Stimulated activated CD8-positive, alpha-beta memory T cell treated with anti-CD3 and anti-CD28 coated beads, Interleukin-7, amount 100 ng/mL, for 1 hour (primary cell): ENCODE measurements around the gene TUBE1.
"Not testable (repeated sequence)": the region's sequence is repeated elsewhere in the genome, so short reads cannot be mapped to it uniquely, and the experiment has no call there.

Source experiments
- DNase-seq, 2 donors: peaks; one replicate each; pipeline ENCODE4 v3.0.0-alpha.2; 2020; ENCODE audit warnings: low read depth in 2 of 2

Gene TUBE1

GRCh38 chr6:112087136-112087911 is at the start of gene TUBE1, which contains the start of gene FAM229B:
TUBE1 (minus strand) TSS chr6:112087482; CDS start chr6:112087434, 48 bp downstream.
FAM229B (plus strand) TSS chr6:112087591; CDS start chr6:112099284, 11,693 bp downstream.
- peak; percentile 72 for DNase-seq

GRCh38 chr6:112130878-112131277 is 43.6 kb upstream of the TUBE1 start:
- no peak for DNase-seq

DNA sequence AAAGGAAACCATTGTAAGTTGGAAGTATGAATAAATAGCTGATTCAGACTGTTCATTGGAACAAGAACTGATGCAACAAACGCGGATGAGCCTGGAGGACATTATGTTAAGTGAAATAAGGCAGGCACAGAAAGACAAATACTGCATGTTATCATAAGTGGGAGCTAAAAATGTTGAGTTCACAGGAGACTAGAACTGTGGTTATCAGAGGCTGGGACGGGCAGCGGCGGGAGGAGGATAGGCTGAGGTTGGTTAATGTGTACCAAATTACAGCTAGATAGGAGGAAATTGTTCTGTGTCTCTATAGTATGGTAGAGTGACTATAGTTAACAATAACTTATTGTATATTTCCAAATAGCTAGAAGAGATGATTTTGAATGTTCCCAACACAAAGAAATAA is 40.9 kb upstream of the TUBE1 start:
- no peak for DNase-seq

DNA sequence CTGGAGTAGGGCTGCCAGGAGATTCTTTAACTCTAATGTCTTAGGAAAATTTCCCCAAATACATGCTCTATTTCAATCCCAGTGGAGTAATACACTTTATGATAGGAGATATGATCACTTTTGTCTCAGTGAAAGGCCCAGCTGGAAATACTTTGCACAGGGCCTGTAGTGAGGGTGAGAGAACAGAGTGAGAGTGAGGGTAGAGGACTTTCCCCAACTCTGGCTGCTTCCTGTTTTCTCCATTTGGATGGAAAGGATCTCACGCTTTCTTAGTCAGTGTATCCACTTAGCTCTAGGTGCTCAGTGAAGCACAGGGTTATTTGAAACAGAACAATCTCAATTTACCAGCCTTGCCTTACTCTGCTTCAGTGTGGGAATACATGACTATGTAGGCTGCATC is 36.7 kb upstream of the TUBE1 start:
- no peak for DNase-seq

GRCh38 chr6:112122756-112123155 is 35.5 kb upstream of the TUBE1 start:
- no peak for DNase-seq

- no peak for DNase-seq
Observed at GRCh38 chr6:112118034-112118433, 30.8 kb upstream of the TUBE1 start.

- DNase-seq, result no peak
Observed at GRCh38 chr6:112117554-112117953, 30.3 kb upstream of the TUBE1 start.

DNA sequence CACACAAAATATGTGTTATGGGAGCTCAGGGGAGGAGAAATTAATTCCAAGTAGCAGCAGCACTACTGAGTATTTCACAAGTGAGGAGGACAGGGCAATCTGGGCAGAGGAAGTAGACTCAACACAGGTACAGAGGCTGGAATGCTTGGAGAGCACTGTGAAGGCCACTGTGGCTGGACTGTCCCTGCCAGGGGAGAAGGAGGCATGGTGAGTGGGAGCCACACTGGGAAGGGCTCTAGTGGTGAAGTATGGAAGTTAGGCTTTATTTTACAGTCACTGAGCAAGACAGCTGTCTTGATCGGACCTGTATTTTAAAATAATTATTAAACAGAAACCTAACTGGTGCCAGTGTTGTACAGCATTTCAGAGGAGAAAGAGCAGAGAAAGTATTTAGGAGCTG is 28.9 kb upstream of the TUBE1 start:
- DNase-seq, result no peak

DNA sequence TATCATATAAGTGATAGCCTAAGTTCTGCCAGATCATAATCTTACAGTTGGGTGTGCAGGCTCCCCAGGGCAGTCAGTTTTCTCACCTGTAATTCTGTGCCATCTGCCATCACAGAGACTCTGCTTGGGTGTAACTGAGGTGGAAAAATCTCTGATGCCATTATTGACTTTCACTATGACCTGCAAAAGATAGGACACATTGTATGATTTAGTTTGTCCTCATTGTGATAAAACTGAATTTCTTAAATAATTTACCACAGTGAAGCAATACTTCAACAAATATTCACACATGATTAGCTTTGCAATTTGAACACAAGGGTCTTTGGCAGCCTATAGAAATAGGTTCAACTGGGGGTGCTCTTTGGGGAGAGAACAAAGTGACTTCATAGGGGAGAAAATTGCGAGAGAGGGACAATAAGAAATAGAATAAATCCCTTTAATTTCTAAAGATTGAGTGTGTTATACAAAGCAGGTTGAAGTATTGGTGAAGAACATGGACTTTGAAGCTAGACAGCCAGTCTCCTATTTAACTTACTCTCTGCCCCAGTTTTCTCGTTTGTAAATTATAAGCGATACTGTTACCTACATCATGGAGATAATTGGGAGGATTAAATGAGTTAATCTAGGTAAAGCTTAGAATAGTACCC is 27.4 kb upstream of the TUBE1 start:
- no peak for DNase-seq

DNA sequence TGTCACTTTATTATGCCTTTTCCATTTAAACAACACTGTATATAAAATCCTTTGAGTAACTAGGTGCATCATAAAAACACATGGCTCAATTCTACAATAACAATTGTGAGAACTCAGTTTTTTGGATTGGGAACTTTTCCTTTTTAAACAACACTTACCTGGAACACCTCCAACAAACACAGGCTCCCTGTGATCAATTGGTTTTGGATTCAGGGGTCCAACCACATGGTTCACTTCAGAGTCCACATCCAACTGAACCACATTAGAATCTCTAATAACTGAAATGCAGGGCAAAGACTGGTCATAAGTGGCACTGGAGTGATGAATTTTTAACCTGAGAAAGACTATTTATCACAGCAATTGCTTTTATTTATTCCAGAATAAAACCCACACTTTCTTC is 26.6 kb upstream of the TUBE1 start:
- DNase-seq, result no peak

GRCh38 chr6:112113431-112113830 is 26.1 kb upstream of the TUBE1 start:
- no peak for DNase-seq

DNA sequence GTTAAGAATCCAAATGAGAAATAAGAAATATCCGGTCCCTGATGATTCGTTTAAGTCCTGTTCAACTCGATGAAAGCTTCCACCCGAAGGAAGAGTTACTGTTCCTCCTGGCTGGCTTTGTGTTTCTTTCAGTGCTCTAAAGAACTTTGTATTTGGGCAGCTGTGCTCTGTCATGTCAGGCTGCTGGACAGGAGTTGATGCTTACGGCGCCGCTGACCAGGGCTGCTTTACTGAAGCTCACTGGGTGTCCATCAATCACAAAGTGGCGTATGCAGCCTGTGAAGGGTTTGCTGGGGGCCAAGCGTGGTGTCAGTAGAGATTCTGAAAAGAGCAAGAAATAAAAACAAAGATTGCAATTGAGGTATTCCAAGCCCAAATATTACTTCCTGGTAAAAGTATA is 22.0 kb upstream of the TUBE1 start:
- DNase-seq, result no peak

DNA sequence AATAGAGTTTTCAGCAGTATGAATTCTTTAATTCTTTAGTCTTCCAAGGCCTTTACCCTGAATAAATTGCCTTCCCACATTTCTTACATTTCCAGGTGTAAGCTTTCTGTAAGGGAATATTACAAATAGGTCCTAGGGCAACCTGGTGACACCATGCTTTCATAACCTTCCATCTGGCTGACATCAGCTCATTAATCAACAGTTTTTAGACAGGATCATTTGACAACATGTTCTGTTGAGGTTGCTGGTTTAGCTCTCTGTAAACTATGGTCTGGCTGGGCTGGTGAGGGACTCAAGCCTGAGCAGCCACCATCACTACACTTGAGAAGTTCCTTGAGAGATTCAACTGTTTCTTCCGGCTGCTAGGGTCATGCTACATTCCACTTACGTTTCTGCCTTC is 19.3 kb upstream of the TUBE1 start:
- DNase-seq, result no peak

GRCh38 chr6:112106026-112106425 is 18.7 kb upstream of the TUBE1 start:
- DNase-seq, result not testable (repeated sequence)

- DNase-seq, result no peak
Observed at GRCh38 chr6:112100561-112100960, 13.3 kb upstream of the TUBE1 start.

DNA sequence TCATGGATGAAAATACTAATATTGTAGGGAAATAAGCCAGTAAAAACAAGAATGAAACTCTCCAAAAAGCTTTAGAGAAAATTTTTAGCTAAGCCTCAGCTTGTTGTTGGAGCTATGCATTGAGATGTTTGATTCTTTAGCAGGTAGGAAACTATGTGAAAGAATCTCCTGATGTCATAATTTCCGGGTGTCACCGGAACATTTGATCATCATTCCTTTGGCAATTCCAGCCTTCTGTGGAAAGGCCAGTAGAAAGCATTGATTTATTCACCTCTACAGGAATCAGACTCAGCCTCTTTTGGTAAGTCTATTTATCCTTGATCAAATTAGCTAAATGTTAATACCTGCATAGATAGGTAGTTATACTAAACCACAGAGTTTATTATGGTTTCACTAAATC is 9.6 kb upstream of the TUBE1 start:
- DNase-seq, result no peak

- DNase-seq, result no peak
Observed at GRCh38 chr6:112087916-112088315, 634 bp upstream of the TUBE1 start.

- DNase-seq, result no peak
Observed at GRCh38 chr6:112086744-112087135, 542 bp downstream of the TUBE1 start.

DNA sequence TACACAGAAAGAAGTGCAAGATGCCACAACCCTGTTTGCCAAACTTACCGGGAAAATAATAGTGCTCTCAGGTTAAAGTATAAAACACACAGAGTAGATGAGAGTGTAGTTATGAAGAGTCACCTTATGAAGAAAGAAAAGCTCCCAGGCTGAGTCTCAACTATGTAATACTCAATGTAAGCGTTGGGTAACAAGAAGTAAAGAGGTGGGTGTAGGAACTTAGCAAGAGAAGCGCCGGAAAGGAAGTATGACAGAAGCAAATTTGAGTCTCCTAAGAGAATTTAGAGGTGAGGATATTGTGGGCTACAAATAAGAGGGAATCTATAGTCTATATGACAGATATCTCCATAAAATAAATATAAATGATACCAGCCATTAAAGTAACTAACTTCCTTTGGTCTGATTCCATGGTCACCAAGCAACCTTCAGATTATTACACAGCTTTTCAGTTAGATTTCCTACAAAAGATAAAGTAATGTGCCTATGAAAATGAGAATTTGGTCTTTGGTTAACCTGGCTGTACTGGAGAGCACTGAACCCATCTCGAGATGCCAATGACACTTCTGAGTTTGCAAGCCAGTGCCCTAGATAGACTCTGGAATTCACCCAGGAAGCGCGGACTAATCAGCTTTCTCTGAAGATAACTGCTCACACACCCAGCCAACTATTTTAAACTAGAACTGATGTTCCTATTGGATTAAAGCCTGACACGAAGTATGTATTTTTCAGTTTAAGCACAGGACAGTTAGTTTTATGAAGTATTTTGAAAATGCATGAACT is 1.8 kb downstream of the TUBE1 start:
- no peak for DNase-seq

DNA sequence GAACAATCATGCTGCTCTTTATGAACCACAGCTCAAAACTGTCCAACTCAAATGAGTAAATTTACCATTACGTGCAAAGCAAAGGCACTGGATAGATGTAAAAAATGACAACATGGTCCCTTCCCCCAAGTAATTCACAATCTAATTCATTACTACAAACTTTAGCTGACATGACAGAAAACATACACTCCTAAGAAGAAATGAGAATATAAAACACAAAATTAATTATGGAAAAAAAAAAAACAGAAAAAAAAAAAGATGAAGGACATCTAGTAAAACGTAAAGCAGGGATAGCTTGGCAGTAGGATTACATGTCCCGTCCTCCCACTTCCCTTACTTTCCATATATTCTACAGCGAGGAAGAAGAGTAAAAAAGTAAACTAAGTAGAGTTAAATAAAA is 5.7 kb downstream of the TUBE1 start:
- DNase-seq, result no peak

- DNase-seq, result no peak
Observed at GRCh38 chr6:112066606-112067005, 20.7 kb downstream of the TUBE1 start.

- DNase-seq, result no peak
Observed at GRCh38 chr6:112065426-112065986, 21.8 kb downstream of the TUBE1 start.
